Glutamatergic neuron (in vitro differentiated cells): ENCODE data around the gene CDH23. TPM values are rescaled to one million over a fixed set of nuclear protein-coding genes. Genes with fewer than 3 reads are reported as not detected.
A peak's percentile ranks its signal among the peaks of the same experiment; 100 is the strongest.

ENCODE experiments used
- DNase-seq: peaks from one replicate; pipeline ENCODE4 v3.0.0; 2022
- H3K27ac Mint-ChIP-seq: one replicate; pipeline ENCODE4 v1.8.0; 2020; ENCODE audit warnings: mild to moderate bottlenecking, mixed read lengths, inconsistent platforms; ENCODE audit not compliant: unreplicated experiment
- H3K27me3 Mint-ChIP-seq: one replicate; pipeline ENCODE4 v1.8.0; 2020; ENCODE audit warnings: mild to moderate bottlenecking, moderate library complexity, mixed read lengths, inconsistent platforms; ENCODE audit not compliant: unreplicated experiment
- H3K36me3 Mint-ChIP-seq: one replicate; pipeline ENCODE4 v1.8.0; 2020; ENCODE audit warnings: mild to moderate bottlenecking, mixed read lengths, inconsistent platforms; ENCODE audit not compliant: unreplicated experiment
- H3K4me1 Mint-ChIP-seq: one replicate; pipeline ENCODE4 v1.8.0; 2020; ENCODE audit warnings: mild to moderate bottlenecking, low read depth, mixed read lengths, inconsistent platforms; ENCODE audit not compliant: unreplicated experiment
- H3K4me3 Mint-ChIP-seq: one replicate; pipeline ENCODE4 v1.8.0; 2020; ENCODE audit warnings: mild to moderate bottlenecking, mixed read lengths, inconsistent platforms; ENCODE audit not compliant: unreplicated experiment
- H3K9me3 Mint-ChIP-seq: one replicate; pipeline ENCODE4 v1.8.0; 2020; ENCODE audit warnings: mild to moderate bottlenecking, moderate library complexity, mixed read lengths, inconsistent platforms; ENCODE audit not compliant: unreplicated experiment
- CTCF ChIP-seq: fragments of 200-600 bp; sonication (generic); IDR thresholded peaks from one replicate; pipeline ENCODE4 v1.5.0; 2021; ENCODE audit not compliant: partially characterized antibody, unreplicated experiment
- total RNA-seq: library from RNA; stranded (reverse); fragmentation: NEBNext Ultra II Directional; extraction: Animal tissue kit (Norgen Biotek cat#: 25700); gene quantifications from one replicate; pipeline ENCODE4 v1.2.1, GENCODE V29; 2021; ENCODE audit not compliant: unreplicated experiment

Gene CDH23
- total RNA-seq, 1 donor from 2014 or later = 2.0 TPM

- Mint-ChIP-seq H3K4me1 (peaks cover 45% of the 10 kb centered on the region), H3K4me3 (no peak overlapping the region), H3K36me3 (no peaks in the 10 kb centered on the region), H3K27ac (peak overlapping the region; percentile 33), H3K27me3 (no peaks in the 10 kb centered on the region), H3K9me3 (no peaks in the 10 kb centered on the region)
- no peak for DNase-seq
- no peak for TF ChIP-seq CTCF
Measured at GRCh38 chr10:71845410-71846405, 449.0 kb downstream of the CDH23 start.

GRCh38 chr10:71846816-71847215, 450.1 kb downstream of the CDH23 start:
- TF ChIP-seq CTCF = no peak
- Mint-ChIP-seq H3K4me3 (no peak overlapping the region), H3K27ac (peak overlapping the region; percentile 9), H3K36me3 (no peaks in the 10 kb centered on the region), H3K4me1 (peaks cover 41% of the 10 kb centered on the region), H3K27me3 (no peaks in the 10 kb centered on the region), H3K9me3 (no peaks in the 10 kb centered on the region)
- DNase-seq = no peak

- no peak for DNase-seq
- peak overlapping the region; percentile 73 for H3K4me3 Mint-ChIP-seq
- H3K9me3 Mint-ChIP-seq = no peaks in the 10 kb centered on the region
- H3K27me3 Mint-ChIP-seq = no peaks in the 10 kb centered on the region
- no peak for TF ChIP-seq CTCF
- no peak overlapping the region for H3K27ac Mint-ChIP-seq
- H3K4me1 Mint-ChIP-seq = peaks cover 41% of the 10 kb centered on the region
- H3K36me3 Mint-ChIP-seq = no peaks in the 10 kb centered on the region
Measured at GRCh38 chr10:71847418-71847817, 450.7 kb downstream of the CDH23 start.

- Mint-ChIP-seq H3K4me3 (peak overlapping the region; percentile 73), H3K27ac (peak overlapping the region; percentile 3), H3K27me3 (no peaks in the 10 kb centered on the region), H3K36me3 (peaks cover under 1% of the 10 kb centered on the region), H3K4me1 (peaks cover 30% of the 10 kb centered on the region), H3K9me3 (no peaks in the 10 kb centered on the region)
- no peak for TF ChIP-seq CTCF
- DNase-seq = no peak
Measured at GRCh38 chr10:71848325-71849275, 451.9 kb downstream of the CDH23 start.
